Adrenal gland (tissue), 12 donors: ENCODE measurements around the gene ICE2. TPM values are rescaled to one million over a fixed set of nuclear protein-coding genes. Genes with fewer than 3 reads are reported as not detected.

Experiments
- DNase-seq, 7 donors: peaks; one replicate each; pipeline ENCODE4 v3.0.0-alpha.2; 2019 to 2020
- H3K27ac ChIP-seq, 5 donors: fragments of 200-600 bp; sonication (generic) in 4 of 5; 1 replicate in 3 of 5; 2 replicates in 2 of 5; pipeline versions ENCODE4 v1.5.1 to v1.8.0; 2016 to 2020; ENCODE audit warnings: mild to moderate bottlenecking in 1 of 5
- H3K27me3 ChIP-seq: fragments of 200-600 bp; 2 replicates; pipeline ENCODE4 v1.8.0; 2021
- H3K36me3 ChIP-seq, 2 donors: fragments of 200-600 bp; replicated peaks in 1 of 2; 1 replicate in 1 of 2; 2 replicates in 1 of 2; pipeline versions ENCODE4 v1.5.1 to v1.8.0; 2018 to 2022
- H3K4me1 ChIP-seq, 2 donors: fragments of 200-600 bp; replicated peaks in 1 of 2; 1 replicate in 1 of 2; 2 replicates in 1 of 2; pipeline versions ENCODE4 v1.5.1 to v1.8.0; 2018 to 2021
- H3K4me3 ChIP-seq, 4 donors: fragments of 200-600 bp; sonication (generic) in 3 of 4; one replicate each; pipeline ENCODE4 v1.5.1; 2016 to 2018
- H3K9me3 ChIP-seq, 3 donors: fragments of 200-600 bp; sonication (generic) in 1 of 3; replicated peaks in 1 of 3; 1 replicate in 2 of 3; 2 replicates in 1 of 3; pipeline versions ENCODE4 v1.5.1 to v1.8.0; 2016 to 2021
- POLR2A ChIP-seq, 2 donors: fragments of 450-650 bp; IDR thresholded peaks; one replicate each; pipeline ENCODE4 v1.6.1; 2017; ENCODE audit warnings: antibody characterized with exemption in 2 of 2, mild to moderate bottlenecking in 2 of 2, moderate library complexity in 1 of 2
- WGBS, 4 donors: extraction: QIAGEN DNeasy Blood & Tissue Kit in 2 of 4; methylation state at CpG; one replicate each; pipeline versions ENCODE4 v1.1.5 to v1.1.7; 2013 to 2017; 5-methylcytosine and 5-hydroxymethylcytosine counted together
- intact Hi-C, 2 donors: fragments of 100-400 bp; cut with DNase I; formaldehyde crosslinking; loops; one replicate each; pipeline versions ENCODE4 v1.14.1 to v1.15.0; 2022 to 2023
- polyA plus RNA-seq, 3 donors: library from polyadenylated mRNA; stranded (reverse); fragments of 200-250 nt in 2 of 3; fragments of 350-450 nt in 1 of 3; fragmentation: Illumina TruSeq in 1 of 3; extraction: RNeasy Lipid Tissue Mini Kit (QIAGEN cat#74804) in 1 of 3; gene quantifications; one replicate each; pipeline ENCODE4 v1.2.3, GENCODE V29; 2013 to 2014
- total RNA-seq, 9 donors: library from RNA; depleted of rRNA in 4 of 9; stranded (reverse); fragments of >200 nt in 4 of 9; fragments of 120-200 nt in 1 of 9; fragmentation: NEBNext Ultra II Directional in 1 of 9; extraction: Animal tissue kit (Norgen Biotek cat#: 25700) in 1 of 9; gene quantifications; one replicate each; pipeline versions ENCODE4 v1.1.0 to v1.2.4, GENCODE V29; 2013 to 2023
- TF ChIP-seq, protein P1 (sequence below), 6 experiments: fragments of 450-650 bp in 4 of 6; fragments of 200-600 bp in 2 of 6; sonication (generic) in 1 of 6; IDR thresholded peaks; 1 replicate in 5 of 6; 2 replicates in 1 of 6; pipeline versions ENCODE4 v1.5.1 to v1.8.0; 2016 to 2021; ENCODE audit warnings: antibody characterized with exemption in 6 of 6, mild to moderate bottlenecking in 2 of 6, moderate library complexity in 1 of 6
- donor health status: healthy with polysubstance abuse.
- donor health status: Bipolar disorder and iron deficiency.
- donor health status: DM: yes; HTN: yes; CAD: no.
- donor health status: DM: no; HTN: no; CAD: no.
- donor health status: DM: no; HTN: no; CAD: no.
- donor health status: DM: yes; HTN: yes; CAD: no.

ICE2 gene
- total and polyA plus RNA-seq, 12 donors, result 13.6 to 53.7 (median 38.3) TPM

DNA sequence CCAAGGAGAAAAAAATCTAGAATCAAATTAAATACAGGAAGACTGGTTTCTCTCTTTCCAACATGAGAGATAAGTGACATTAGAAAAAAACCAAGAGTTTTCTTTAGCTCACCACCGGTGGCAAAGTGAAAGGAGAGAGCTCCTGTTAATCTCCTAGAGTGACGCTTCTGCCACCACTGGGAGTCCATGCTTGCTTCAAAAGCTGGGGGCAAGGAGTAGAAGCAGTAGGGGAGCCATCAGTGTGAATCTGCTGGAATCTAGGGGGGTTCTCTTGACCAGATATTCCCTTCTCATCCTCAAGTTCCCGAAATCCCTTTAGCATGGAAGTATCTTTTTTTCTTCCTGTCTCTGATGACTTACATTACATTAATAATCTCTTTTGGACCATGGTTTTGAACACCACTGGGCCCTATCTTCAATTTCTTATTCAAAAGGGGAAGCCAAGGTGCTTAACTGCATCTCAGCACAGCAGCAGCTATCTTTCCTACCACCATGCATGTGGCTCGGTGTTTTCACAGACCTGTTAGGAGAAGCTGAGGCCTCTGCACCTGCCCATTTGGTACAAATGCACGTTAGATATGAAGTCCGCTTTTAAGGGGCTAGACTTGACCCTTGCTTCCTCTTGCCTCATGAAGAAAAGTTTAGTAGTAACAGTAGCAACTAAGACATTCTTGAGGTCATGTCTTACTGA lies 6.6 kb upstream of the ICE2 start:
- intact Hi-C loops, result no loop called here
- H3K4me3 ChIP-seq, result no peak overlapping the region
- DNase-seq, result no peak
- no peaks in the 10 kb centered on the region for H3K27me3 ChIP-seq
- H3K9me3 ChIP-seq, result no peaks in the 10 kb centered on the region
- no peaks in the 10 kb centered on the region for H3K4me1 ChIP-seq
- no peaks in the 10 kb centered on the region for H3K36me3 ChIP-seq
- no peak for TF ChIP-seq POLR2A (IDR thresholded peaks at IDR 0.05)
- H3K27ac ChIP-seq, result no peak overlapping the region
- 64 to 72% (median 68%) methylated on average over 6 of the region's 6 CpGs for WGBS, 4 donors

GRCh38 chr15:60483042-60483441 lies 4.1 kb upstream of the ICE2 start:
- H3K27ac ChIP-seq, result no peak overlapping the region
- WGBS, 4 donors, result 95 to 99% (median 97%) methylated on average over 3 of the region's 3 CpGs
- DNase-seq, result no peak
- no peaks in the 10 kb centered on the region for H3K9me3 ChIP-seq
- no peaks in the 10 kb centered on the region for H3K36me3 ChIP-seq
- TF ChIP-seq, protein P1, sequence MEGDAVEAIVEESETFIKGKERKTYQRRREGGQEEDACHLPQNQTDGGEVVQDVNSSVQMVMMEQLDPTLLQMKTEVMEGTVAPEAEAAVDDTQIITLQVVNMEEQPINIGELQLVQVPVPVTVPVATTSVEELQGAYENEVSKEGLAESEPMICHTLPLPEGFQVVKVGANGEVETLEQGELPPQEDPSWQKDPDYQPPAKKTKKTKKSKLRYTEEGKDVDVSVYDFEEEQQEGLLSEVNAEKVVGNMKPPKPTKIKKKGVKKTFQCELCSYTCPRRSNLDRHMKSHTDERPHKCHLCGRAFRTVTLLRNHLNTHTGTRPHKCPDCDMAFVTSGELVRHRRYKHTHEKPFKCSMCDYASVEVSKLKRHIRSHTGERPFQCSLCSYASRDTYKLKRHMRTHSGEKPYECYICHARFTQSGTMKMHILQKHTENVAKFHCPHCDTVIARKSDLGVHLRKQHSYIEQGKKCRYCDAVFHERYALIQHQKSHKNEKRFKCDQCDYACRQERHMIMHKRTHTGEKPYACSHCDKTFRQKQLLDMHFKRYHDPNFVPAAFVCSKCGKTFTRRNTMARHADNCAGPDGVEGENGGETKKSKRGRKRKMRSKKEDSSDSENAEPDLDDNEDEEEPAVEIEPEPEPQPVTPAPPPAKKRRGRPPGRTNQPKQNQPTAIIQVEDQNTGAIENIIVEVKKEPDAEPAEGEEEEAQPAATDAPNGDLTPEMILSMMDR (IDR thresholded peaks at IDR 0.05), result no peak
- TF ChIP-seq POLR2A (IDR thresholded peaks at IDR 0.05), result no peak
- peaks cover 0 to 9% of the 10 kb centered on the region in 2 donors for H3K4me1 ChIP-seq
- intact Hi-C loops, result no loop called here
- no peak overlapping the region for H3K4me3 ChIP-seq
- H3K27me3 ChIP-seq, result no peaks in the 10 kb centered on the region

- intact Hi-C loops, result no loop called here
- Histone ChIP-seq H3K27me3 (no peaks in the 10 kb centered on the region), H3K36me3 (no peaks in the 10 kb centered on the region), H3K4me1 (peaks cover 8 to 29% of the 10 kb centered on the region in 2 donors), H3K4me3 (no peak overlapping the region), H3K9me3 (no peaks in the 10 kb centered on the region), H3K27ac (no peak overlapping the region)
- no peak for DNase-seq
- 60 to 75% (median 72%) methylated on average over 3 of the region's 3 CpGs for WGBS, 4 donors
- TF ChIP-seq, protein P1 (IDR thresholded peaks at IDR 0.05), result no peak
- no peak for TF ChIP-seq POLR2A (IDR thresholded peaks at IDR 0.05)
Measured at GRCh38 chr15:60480888-60481287, 1.9 kb upstream of the ICE2 start.

DNA sequence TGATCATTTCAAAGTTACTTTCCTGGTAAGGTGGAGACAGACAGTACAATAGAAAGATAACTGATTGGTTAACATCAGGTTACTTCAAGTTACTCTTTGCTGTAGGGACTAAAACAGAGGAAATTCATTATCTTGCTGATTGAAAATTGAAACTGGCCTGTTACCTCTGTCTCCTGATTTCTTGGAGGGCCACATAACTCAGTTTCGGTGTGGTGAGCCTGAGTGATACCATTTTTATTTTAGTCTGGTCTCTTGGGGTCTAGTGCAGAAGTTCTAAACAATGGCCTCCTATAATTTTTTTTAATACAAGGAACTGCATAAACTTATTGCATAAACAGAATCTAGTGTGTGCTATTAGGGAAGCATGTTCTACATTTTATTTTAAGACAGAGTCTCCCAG lies 1.2 kb upstream of the ICE2 start:
- no peak overlapping the region for H3K4me3 ChIP-seq
- 89 to 97% (median 94%) methylated on average over 1 of the region's 1 CpG for WGBS, 4 donors
- TF ChIP-seq, protein P1 (IDR thresholded peaks at IDR 0.05), result no peak
- no peak for TF ChIP-seq POLR2A (IDR thresholded peaks at IDR 0.05)
- intact Hi-C loops, result no loop called here
- peaks cover 8 to 34% of the 10 kb centered on the region in 2 donors for H3K4me1 ChIP-seq
- no peaks in the 10 kb centered on the region for H3K9me3 ChIP-seq
- peaks cover 0 to 2% of the 10 kb centered on the region in 2 donors for H3K36me3 ChIP-seq
- no peaks in the 10 kb centered on the region for H3K27me3 ChIP-seq
- H3K27ac ChIP-seq, result no peak overlapping the region
- DNase-seq, result no peak
